Type B pancreatic cell (in vitro differentiated cells): Measurements from ENCODE around the gene GARIN5B. TPM values are rescaled to one million over a fixed set of nuclear protein-coding genes. Genes with fewer than 3 reads are reported as not detected.

Experiments used
- DNase-seq: peaks from one replicate; pipeline ENCODE4 v3.0.0; 2021; ENCODE audit warnings: mixed read lengths; ENCODE audit not compliant: unreplicated experiment; ENCODE audit errors: extremely low spot score
- H3K27ac Mint-ChIP-seq: 2 replicates; pipeline ENCODE4 v1.8.0; 2021; ENCODE audit warnings: mild to moderate bottlenecking, mixed read lengths
- H3K27me3 Mint-ChIP-seq: 2 replicates; pipeline ENCODE4 v1.8.0; 2021; ENCODE audit warnings: mixed read lengths
- H3K36me3 Mint-ChIP-seq: 2 replicates; pipeline ENCODE4 v1.8.0; 2021; ENCODE audit warnings: mixed read lengths
- H3K4me1 Mint-ChIP-seq: one replicate; pipeline ENCODE4 v1.8.0; 2021; ENCODE audit warnings: mixed read lengths; ENCODE audit not compliant: unreplicated experiment
- H3K4me3 Mint-ChIP-seq: 2 replicates; pipeline ENCODE4 v1.8.0; 2021; ENCODE audit warnings: mild to moderate bottlenecking, mixed read lengths
- H3K9me3 Mint-ChIP-seq: 2 replicates; pipeline ENCODE4 v1.8.0; 2021; ENCODE audit warnings: mixed read lengths
- CTCF ChIP-seq: fragments of 200-600 bp; sonication (generic); conservative IDR thresholded peaks from 2 replicates; pipeline ENCODE4 v1.5.0; 2021; ENCODE audit warnings: antibody characterized with exemption, mild to moderate bottlenecking
- total RNA-seq: library from RNA; stranded (reverse); gene quantifications from 2 replicates; pipeline ENCODE4 v1.2.1, GENCODE V29; 2021; ENCODE audit warnings: low replicate concordance

The GARIN5B gene
- total RNA-seq, 1 donor from 2014 or later = not detected

- H3K27ac Mint-ChIP-seq = no peak overlapping the region
- no peak overlapping the region for H3K4me3 Mint-ChIP-seq
- no peaks in the 10 kb centered on the region for H3K9me3 Mint-ChIP-seq
- H3K27me3 Mint-ChIP-seq = peaks cover 60% of the 10 kb centered on the region
- no peak for TF ChIP-seq CTCF
- H3K36me3 Mint-ChIP-seq = no peaks in the 10 kb centered on the region
- H3K4me1 Mint-ChIP-seq = peaks cover 9% of the 10 kb centered on the region
- DNase-seq = no peak
Observed at GRCh38 chr19:55352040-55352439, 11.0 kb downstream of the GARIN5B start.

DNA sequence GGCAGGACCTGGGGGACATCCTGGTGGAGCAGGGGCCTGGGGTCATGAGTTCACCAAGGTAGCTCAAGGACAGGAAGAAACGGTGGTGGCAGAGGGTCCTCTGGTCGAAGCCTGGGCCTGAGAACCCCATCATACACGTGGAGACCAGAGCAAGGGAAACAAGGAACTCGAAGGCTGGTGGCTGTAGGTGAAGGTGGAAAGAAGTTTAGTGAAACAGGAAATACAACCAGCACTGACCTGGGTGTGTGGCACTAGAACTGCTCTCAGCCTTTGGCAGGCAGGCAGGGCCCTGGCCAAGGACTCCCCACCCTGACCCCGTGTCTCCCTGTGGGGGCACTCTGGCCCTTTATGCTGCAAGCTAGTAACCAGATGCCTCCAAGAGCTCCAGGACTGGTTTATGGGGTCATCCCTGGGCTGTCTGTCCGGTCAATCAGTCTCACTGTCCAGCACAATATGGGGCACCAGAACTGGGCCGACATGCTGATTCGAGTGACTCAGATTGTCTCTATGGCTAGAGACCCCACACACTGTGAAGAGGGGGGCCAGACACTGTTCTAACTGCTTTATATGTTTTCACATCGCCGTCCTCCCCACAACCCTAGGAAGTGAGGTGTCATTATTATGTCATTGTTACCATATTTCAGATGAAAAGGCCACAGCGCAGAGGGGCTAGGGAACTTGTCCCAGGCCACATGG, 12.3 kb downstream of the GARIN5B start:
- peak overlapping the region; percentile 41 for H3K4me3 Mint-ChIP-seq
- H3K27me3 Mint-ChIP-seq = peaks cover 47% of the 10 kb centered on the region
- H3K36me3 Mint-ChIP-seq = no peaks in the 10 kb centered on the region
- H3K27ac Mint-ChIP-seq = no peak overlapping the region
- peaks cover 9% of the 10 kb centered on the region for H3K4me1 Mint-ChIP-seq
- no peak for TF ChIP-seq CTCF
- no peak for DNase-seq
- no peaks in the 10 kb centered on the region for H3K9me3 Mint-ChIP-seq

DNA sequence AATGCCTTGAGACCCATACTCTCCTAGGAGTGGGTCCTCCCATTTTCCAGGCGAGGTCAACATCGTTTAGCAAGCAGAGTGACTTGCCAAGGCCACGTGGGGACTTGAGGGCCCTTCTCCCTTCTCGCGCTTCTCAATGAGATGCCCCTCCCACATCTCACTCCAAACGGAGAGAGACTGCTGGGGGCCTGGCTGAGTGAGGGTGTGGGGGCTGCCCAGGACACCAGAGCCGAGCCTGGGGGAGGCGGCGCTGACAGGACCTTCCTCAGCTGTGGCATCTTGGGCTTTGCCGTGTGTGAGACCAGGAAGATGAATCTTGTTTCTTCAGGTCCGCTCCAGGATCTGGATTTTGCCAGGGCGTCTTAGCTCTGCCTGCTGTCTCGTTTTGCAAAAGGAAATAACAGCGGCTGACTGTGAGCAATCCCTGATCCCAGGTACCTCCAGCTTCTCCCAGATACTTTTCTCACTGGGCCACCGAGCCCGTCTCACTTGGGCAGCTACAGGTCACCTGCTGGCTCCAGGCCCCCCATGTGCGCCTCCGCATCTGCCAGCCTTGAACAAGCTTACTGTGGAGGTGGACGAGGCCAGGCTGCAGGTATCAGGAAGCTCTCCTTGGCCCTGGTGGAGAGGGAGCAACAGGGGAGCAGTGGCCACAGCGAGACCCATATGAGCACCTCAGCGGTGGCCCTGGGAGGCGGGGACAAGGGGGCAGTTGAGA, 14.6 kb downstream of the GARIN5B start:
- Mint-ChIP-seq H3K9me3 (no peaks in the 10 kb centered on the region), H3K27ac (no peak overlapping the region), H3K36me3 (no peaks in the 10 kb centered on the region), H3K27me3 (peaks cover 32% of the 10 kb centered on the region), H3K4me3 (no peak overlapping the region), H3K4me1 (peaks cover 15% of the 10 kb centered on the region)
- no peak for DNase-seq
- TF ChIP-seq CTCF = no peak

DNA sequence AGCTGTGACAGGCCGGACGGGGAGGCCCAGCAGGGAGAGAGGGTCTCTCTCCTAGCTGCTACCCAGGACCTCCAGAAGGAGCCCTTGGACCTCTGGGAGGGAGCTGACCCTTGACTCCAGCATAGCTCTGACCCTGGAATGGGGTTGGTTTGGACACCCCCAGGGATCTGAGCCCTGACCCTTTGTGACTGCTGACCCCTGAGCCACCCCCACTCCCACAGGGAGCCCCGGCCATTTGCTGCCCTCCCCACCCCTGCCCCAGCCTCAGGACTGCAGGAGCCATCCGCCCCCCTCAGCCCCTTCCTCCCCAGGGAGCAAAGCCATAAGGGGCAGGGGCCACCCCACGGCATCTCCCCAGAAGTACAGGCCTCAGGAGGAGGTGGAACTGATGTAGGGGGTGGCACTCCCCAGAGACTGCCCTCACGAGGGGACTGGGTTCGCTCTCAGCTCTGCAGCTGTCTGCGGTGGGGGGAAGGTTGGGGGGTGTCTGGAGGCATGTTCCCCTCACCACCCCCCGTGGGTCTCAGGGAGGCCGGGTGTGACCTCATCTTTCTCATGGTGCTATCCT, 15.5 kb downstream of the GARIN5B start:
- H3K27me3 Mint-ChIP-seq = peaks cover 22% of the 10 kb centered on the region
- TF ChIP-seq CTCF = no peak
- peaks cover 15% of the 10 kb centered on the region for H3K4me1 Mint-ChIP-seq
- no peak overlapping the region for H3K4me3 Mint-ChIP-seq
- DNase-seq = no peak
- H3K9me3 Mint-ChIP-seq = no peaks in the 10 kb centered on the region
- H3K27ac Mint-ChIP-seq = no peak overlapping the region
- H3K36me3 Mint-ChIP-seq = no peaks in the 10 kb centered on the region

GRCh38 chr19:55346725-55347441, 16.2 kb downstream of the GARIN5B start:
- Mint-ChIP-seq H3K27ac (no peak overlapping the region), H3K4me1 (peaks cover 15% of the 10 kb centered on the region), H3K36me3 (no peaks in the 10 kb centered on the region), H3K27me3 (peaks cover 16% of the 10 kb centered on the region), H3K9me3 (no peaks in the 10 kb centered on the region), H3K4me3 (no peak overlapping the region)
- TF ChIP-seq CTCF = no peak
- DNase-seq = no peak
